HepG2 (cell line): ENCODE measurements around the gene KCNAB1. TPM values are rescaled to one million over a fixed set of nuclear protein-coding genes. Genes with fewer than 3 reads are reported as not detected.

Experiments used
- ATAC-seq: fragments of 200-7000 bp; cut with Tn5 transposase; 3 replicates; pipeline ENCODE4 v1.9.1; 2020; ENCODE audit warnings: mild to moderate bottlenecking, moderate library complexity
- BruUV-seq: library from RNA; stranded (reverse); fragments of 400-500 nt; replicated peaks from 2 replicates; lab custom pipeline; 2021; lab: Mats Ljungman, UMichigan
- CTCF ChIA-PET: fragments of 300-600 bp; formaldehyde crosslinking; extraction: SDS; loops from one replicate; lab custom pipeline; 2021; ENCODE audit warnings: low total read pairs, inconsistent platforms, low intra/inter-chr PET ratio; lab: Yijun Ruan, JAX
- POLR2A ChIA-PET: fragments of 350-600 bp; sonication (Branson Sonifier 250); formaldehyde crosslinking; loops from one replicate; lab custom pipeline; 2020; ENCODE audit warnings: antibody characterized with exemption, inconsistent platforms; lab: Yijun Ruan, JAX
- DNase-seq: peaks from one replicate; pipeline ENCODE4 v3.0.0-alpha.2; 2015; ENCODE audit warnings: low spot score
- FAIRE-seq: peaks from 3 replicates; lab custom pipeline; 2011; peaks lifted over from hg19 to GRCh38; lab: Jason Lieb, UNC
- H2AFZ ChIP-seq: one replicate; pipeline ENCODE4 v1.6.1; 2011; ENCODE audit warnings: low read length, inconsistent platforms
- H3K27ac ChIP-seq: fragments of 300-600 bp; 3 replicates; pipeline ENCODE4 v1.8.0; 2011; ENCODE audit warnings: mixed run types, mild to moderate bottlenecking, mixed read lengths, low read length, inconsistent platforms; ENCODE audit not compliant: insufficient read depth; ENCODE audit errors: extremely low read length
- H3K27me3 ChIP-seq, 2 experiments: fragments of 200-600 bp in 1 of 2; 2 replicates in 1 of 2; 3 replicates in 1 of 2; pipeline versions ENCODE4 v1.6.0 to v1.8.0; 2011; ENCODE audit warnings: low read length in 2 of 2, mild to moderate bottlenecking in 2 of 2, moderate library complexity in 2 of 2, inconsistent platforms in 1 of 2; ENCODE audit not compliant: insufficient read depth in 2 of 2, control insufficient read depth in 1 of 2
- H3K36me3 ChIP-seq, 2 experiments: fragments of 200-600 bp in 1 of 2; replicated peaks in 1 of 2; 2 replicates in 1 of 2; 3 replicates in 1 of 2; pipeline versions ENCODE4 v1.5.1 to v1.8.0; 2011; ENCODE audit warnings: low read length in 2 of 2, inconsistent platforms in 1 of 2; ENCODE audit not compliant: insufficient read depth in 2 of 2, control insufficient read depth in 1 of 2
- H3K4me1 ChIP-seq: 2 replicates; pipeline ENCODE4 v1.5.1; 2012; ENCODE audit warnings: low read length, inconsistent platforms; ENCODE audit not compliant: insufficient read depth
- H3K4me2 ChIP-seq: 2 replicates; pipeline ENCODE4 v1.6.0; 2011; ENCODE audit warnings: low read depth, low read length, inconsistent platforms
- H3K4me3 ChIP-seq, 3 experiments: fragments of 200-600 bp in 1 of 3; sonication (generic), shearing (Covaris generic) in 1 of 3; replicated peaks in 1 of 3; 2 replicates each; pipeline ENCODE4 v1.5.1; 2011 to 2016; ENCODE audit warnings: low read length in 3 of 3, inconsistent platforms in 2 of 3, low read depth in 2 of 3, mild to moderate bottlenecking in 2 of 3, control low read depth in 1 of 3, mixed read lengths in 1 of 3; ENCODE audit not compliant: insufficient read depth in 1 of 3
- H3K79me2 ChIP-seq: one replicate; pipeline ENCODE4 v1.6.1; 2011; ENCODE audit warnings: low read length, inconsistent platforms; ENCODE audit not compliant: insufficient read depth
- H3K9ac ChIP-seq: 2 replicates; pipeline ENCODE4 v1.6.0; 2011; ENCODE audit warnings: mild to moderate bottlenecking, low read depth, low read length, inconsistent platforms; ENCODE audit not compliant: insufficient read depth
- H3K9me3 ChIP-seq: 2 replicates; pipeline ENCODE4 v1.5.1; 2012; ENCODE audit warnings: mild to moderate bottlenecking, low read length
- H4K20me1 ChIP-seq: 2 replicates; pipeline ENCODE4 v1.6.0; 2011; ENCODE audit warnings: inconsistent platforms, mild to moderate bottlenecking, low read length, moderate library complexity; ENCODE audit not compliant: insufficient read depth
- BHLHE40 ChIP-seq: IDR thresholded peaks from 2 replicates; pipeline ENCODE4 v1.6.1; 2011; ENCODE audit warnings: low read length, improper control_type of control experiment
- ETV5 ChIP-seq: IDR thresholded peaks from 2 replicates; pipeline ENCODE4 v1.6.1; 2018; ENCODE audit warnings: missing biosample characterization, missing genetic modification reagents, inconsistent platforms, borderline replicate concordance
- HMG20A ChIP-seq: IDR thresholded peaks from 2 replicates; pipeline ENCODE4 v1.6.1; 2016; ENCODE audit warnings: borderline replicate concordance
- ISL2 ChIP-seq: sonication (generic); formaldehyde crosslinking; IDR thresholded peaks from 2 replicates; pipeline ENCODE4 v1.5.0; 2020; ENCODE audit warnings: missing genetic modification reagents
- KDM5B ChIP-seq: sonication (generic); formaldehyde crosslinking; IDR thresholded peaks from 2 replicates; pipeline ENCODE4 v1.4.0; 2020; ENCODE audit warnings: missing genetic modification reagents, mild to moderate bottlenecking, borderline replicate concordance
- POLR2A ChIP-seq, 2 experiments: IDR thresholded peaks; 2 replicates each; pipeline ENCODE4 v1.6.1; 2011; ENCODE audit warnings: low read depth in 2 of 2, low read length in 2 of 2, mild to moderate bottlenecking in 1 of 2, moderate library complexity in 1 of 2; ENCODE audit not compliant: insufficient read depth in 1 of 2
- SOX6 ChIP-seq, 2 experiments: fragments of 450-650 bp in 1 of 2; sonication (generic) in 1 of 2; formaldehyde crosslinking in 1 of 2; IDR thresholded peaks; 2 replicates each; pipeline versions ENCODE4 v1.4.0 to v1.6.1; 2017 to 2020; ENCODE audit warnings: antibody characterized with exemption in 1 of 2, mild to moderate bottlenecking in 1 of 2, missing genetic modification reagents in 1 of 2
- TBX2 ChIP-seq: sonication (generic); formaldehyde crosslinking; IDR thresholded peaks from 2 replicates; pipeline ENCODE4 v1.5.0; 2020; ENCODE audit warnings: missing genetic modification reagents, mild to moderate bottlenecking, borderline replicate concordance
- TSC22D2 ChIP-seq: sonication (generic); formaldehyde crosslinking; IDR thresholded peaks from 2 replicates; pipeline ENCODE4 v1.5.1; 2020; ENCODE audit warnings: missing genetic modification reagents, mild to moderate bottlenecking, borderline replicate concordance
- ZBTB25 ChIP-seq: IDR thresholded peaks from 2 replicates; pipeline ENCODE4 v1.6.1; 2018; ENCODE audit warnings: missing genetic modification reagents
- ZNF3 ChIP-seq: IDR thresholded peaks from 2 replicates; pipeline ENCODE4 v1.7.0; 2017; ENCODE audit warnings: inconsistent platforms
- ZSCAN25 ChIP-seq: sonication (generic); formaldehyde crosslinking; IDR thresholded peaks from 2 replicates; pipeline ENCODE4 v1.8.0; 2022; ENCODE audit warnings: mild to moderate bottlenecking, missing genetic modification reagents
- WGBS: methylation state at CpG from one replicate; pipeline ENCODE4 v1.1.6; 2017; ENCODE audit warnings: low lambda C conversion rate; 5-methylcytosine and 5-hydroxymethylcytosine counted together
- in situ Hi-C: cut with HindIII; loops from 2 replicates; pipeline ENCODE4 v1.10.0; 2017; ENCODE audit warnings: low pct_unique_long_range_greater_than_20kb; ENCODE audit not compliant: extremely low pct_ligation_motif_present
- intact Hi-C: fragments of 100-400 bp; cut with micrococcal nuclease; formaldehyde crosslinking; loops from one replicate; pipeline ENCODE4 v1.10.0; 2022; ENCODE audit not compliant: unreplicated experiment
- polyA plus RNA-seq, 8 experiments: library from polyadenylated mRNA; depleted of rRNA in 3 of 8; stranded (reverse) in 7 of 8; unstranded in 1 of 8; fragments of >200 nt; fragmentation: Illumina TruSeq in 4 of 8; extraction: Trizol in 4 of 8; gene quantifications; 2 replicates each; pipeline versions ENCODE4 v1.2.1 to v1.2.3, GENCODE V29; 2011 to 2016; ENCODE audit warnings: low read depth in 4 of 8, missing spikeins in 1 of 8, mixed read lengths in 1 of 8; ENCODE audit not compliant: insufficient read depth in 1 of 8
- total RNA-seq, 5 experiments: library from RNA; depleted of rRNA; stranded (reverse); fragments of >200 nt; fragmentation: Illumina TruSeq; extraction: Trizol; gene quantifications; 2 replicates each; pipeline ENCODE4 v1.2.3, GENCODE V29; 2016; ENCODE audit warnings: low read depth in 1 of 5

Gene KCNAB1
- total and polyA plus RNA-seq, 2 of the 13 experiments (the other 11 are each of a cell fraction or from before 2014, with no cell fraction given), result not detected

- DNase-seq, result no peak
- no peaks in the 10 kb centered on the region for H3K79me2 ChIP-seq
- no peak overlapping the region for H3K9ac ChIP-seq
- ChIA-PET POLR2A (no interaction called here), CTCF (no interaction called here)
- no peaks in the 10 kb centered on the region for H3K36me3 ChIP-seq
- TF ChIP-seq TBX2 (CRISPR knock-in tag), result no peak
- TF ChIP-seq SOX6 (IDR thresholded peaks at IDR 0.05), result no peak
- no peak for TF ChIP-seq SOX6 (CRISPR knock-in tag; IDR thresholded peaks at IDR 0.05)
- TF ChIP-seq ZNF3, result no peak
- no peak for TF ChIP-seq POLR2A (IDR thresholded peaks at IDR 0.05; ENCODE audit: insufficient read depth in 1 of 2, low read depth in 2 of 2, low read length in 2 of 2)
- no peak for TF ChIP-seq KDM5B (CRISPR knock-in tag)
- TF ChIP-seq HMG20A (CRISPR knock-in tag), result no peak
- no peak for TF ChIP-seq ZSCAN25 (CRISPR knock-in tag)
- TF ChIP-seq BHLHE40, result no peak
- TF ChIP-seq ETV5 (CRISPR knock-in tag), result no peak
- TF ChIP-seq ZBTB25 (CRISPR knock-in tag), result no peak
- no peak for TF ChIP-seq ISL2 (CRISPR knock-in tag)
- no peak for TF ChIP-seq TSC22D2
- FAIRE-seq, result no peak
- WGBS, result 18% methylated on average over 4 of the region's 4 CpGs
- no peak overlapping the region for H3K4me2 ChIP-seq
- no peaks in the 10 kb centered on the region for H3K4me1 ChIP-seq
- H3K27ac ChIP-seq, result no peak overlapping the region
- H3K4me3 ChIP-seq, result no peak overlapping the region
- intact Hi-C loops, result no loop called here
- no peaks in the 10 kb centered on the region for H3K9me3 ChIP-seq
- H2AFZ ChIP-seq, result no peak overlapping the region
- BruUV-seq, result no TSS peak
- in situ Hi-C loops, result no loop called here
- no peaks in the 10 kb centered on the region for H4K20me1 ChIP-seq
- peaks cover 0 to 9% of the 10 kb centered on the region in 2 experiments; a peak in 2 of 5 replicates for H3K27me3 ChIP-seq
- ATAC-seq, result no peak
Observed at GRCh38 chr3:156209631-156210335, 89.4 kb downstream of the KCNAB1 start.
